ENCODE measurements around the gene HERC2.
"Not testable (repeated sequence)": the region's sequence is repeated elsewhere in the genome, so short reads cannot be mapped to it uniquely, and the experiment has no call there.

The HERC2 gene

GRCh38 chr15:28322129-28322588, at the start of gene HERC2:
Gene HERC2 (minus strand): TSS chr15:28322179. CDS start chr15:28321433, 746 bp downstream.
- not testable (repeated sequence) for DNase-seq

- not testable (repeated sequence) for DNase-seq
These were observed 43.5 kb upstream of the HERC2 start for GRCh38 chr15:28365502-28365901.

GRCh38 chr15:28357984-28358383, 36.0 kb upstream of the HERC2 start, which contains the start of gene GOLGA6L24:
Gene GOLGA6L24 (minus strand): TSS chr15:28358084. CDS start chr15:28358023, 61 bp downstream.
- not testable (repeated sequence) for DNase-seq

GRCh38 chr15:28321358-28322078, 461 bp downstream of the HERC2 start:
- not testable (repeated sequence) for DNase-seq

- not testable (repeated sequence) for DNase-seq
These were observed 2.3 kb downstream of the HERC2 start for GRCh38 chr15:28319725-28320124.

GRCh38 chr15:28318828-28319227, 3.2 kb downstream of the HERC2 start:
- not testable (repeated sequence) for DNase-seq

- not testable (repeated sequence) for DNase-seq
These were observed 3.9 kb downstream of the HERC2 start for GRCh38 chr15:28318122-28318521.

- DNase-seq: not testable (repeated sequence)
These were observed 5.0 kb downstream of the HERC2 start for GRCh38 chr15:28316958-28317357.

GRCh38 chr15:28310454-28310853, 11.5 kb downstream of the HERC2 start:
- DNase-seq: not testable (repeated sequence)

- DNase-seq: not testable (repeated sequence)
These were observed 13.3 kb downstream of the HERC2 start for GRCh38 chr15:28308718-28309117.

- not testable (repeated sequence) for DNase-seq
These were observed 16.3 kb downstream of the HERC2 start for GRCh38 chr15:28305700-28306099.

GRCh38 chr15:28297434-28297833, 24.5 kb downstream of the HERC2 start:
- DNase-seq: not testable (repeated sequence)

- not testable (repeated sequence) for DNase-seq
These were observed 25.2 kb downstream of the HERC2 start for GRCh38 chr15:28296814-28297213.

GRCh38 chr15:28295009-28295563, 26.9 kb downstream of the HERC2 start:
- not testable (repeated sequence) for DNase-seq

GRCh38 chr15:28294560-28294959, 27.4 kb downstream of the HERC2 start:
- DNase-seq: not testable (repeated sequence)

GRCh38 chr15:28289694-28290463, 32.1 kb downstream of the HERC2 start:
- no peak for DNase-seq

GRCh38 chr15:28288830-28289693, 32.9 kb downstream of the HERC2 start:
- not testable (repeated sequence) for DNase-seq

GRCh38 chr15:28286659-28287058, 35.3 kb downstream of the HERC2 start:
- not testable (repeated sequence) for DNase-seq

- no peak for DNase-seq
These were observed 35.9 kb downstream of the HERC2 start for GRCh38 chr15:28286031-28286430.

- no peak for DNase-seq
These were observed 40.1 kb downstream of the HERC2 start for GRCh38 chr15:28281876-28282275.

- DNase-seq: no peak
These were observed 47.3 kb downstream of the HERC2 start for GRCh38 chr15:28274635-28275034.

- no peak for DNase-seq
These were observed 47.9 kb downstream of the HERC2 start for GRCh38 chr15:28273873-28274610.

Data from NCI-H345 (cell line).